Gastrocnemius medialis (tissue), 4 donors: Measurements from ENCODE around the gene ASIC3. TPM values are rescaled to one million over a fixed set of nuclear protein-coding genes. Genes with fewer than 3 reads are reported as not detected.

ENCODE experiments used
- ATAC-seq, 2 donors: fragments of 150-250 bp; one replicate each; pipeline ENCODE4 v1.9.1; 2016
- DNase-seq, 2 donors: peaks; one replicate each; pipeline ENCODE4 v3.0.0-alpha.2; 2019
- H3K27ac ChIP-seq, 4 donors: fragments of 200-600 bp; sonication (generic); 1 replicate in 1 of 4; 2 replicates in 3 of 4; pipeline ENCODE4 v1.5.1; 2016 to 2018; ENCODE audit warnings: mild to moderate bottlenecking in 2 of 4, moderate library complexity in 1 of 4
- H3K27me3 ChIP-seq, 3 donors: fragments of 200-600 bp; sonication (generic) in 2 of 3; 1 replicate in 1 of 3; 2 replicates in 2 of 3; pipeline versions ENCODE4 v1.5.1 to v1.6.0; 2016 to 2019; ENCODE audit warnings: mild to moderate bottlenecking in 1 of 3, moderate library complexity in 1 of 3
- H3K36me3 ChIP-seq, 2 donors: fragments of 200-600 bp; sonication (generic) in 1 of 2; one replicate each; pipeline ENCODE4 v1.5.1; 2017 to 2018
- H3K4me1 ChIP-seq, 2 donors: fragments of 200-600 bp; sonication (generic) in 1 of 2; one replicate each; pipeline ENCODE4 v1.5.1; 2016 to 2017; ENCODE audit warnings: mild to moderate bottlenecking in 2 of 2
- H3K4me3 ChIP-seq, 4 donors: fragments of 200-600 bp; sonication (generic) in 3 of 4; 1 replicate in 1 of 4; 2 replicates in 3 of 4; pipeline ENCODE4 v1.5.1; 2016 to 2019; ENCODE audit warnings: mild to moderate bottlenecking in 2 of 4
- H3K9me3 ChIP-seq, 3 donors: fragments of 200-600 bp; sonication (generic) in 2 of 3; 1 replicate in 1 of 3; 2 replicates in 2 of 3; pipeline ENCODE4 v1.5.1; 2016 to 2019
- CTCF ChIP-seq, 5 experiments: fragments of 450-650 bp in 3 of 5; fragments of 200-600 bp in 2 of 5; sonication (generic) in 2 of 5; IDR thresholded peaks in 4 of 5; conservative IDR thresholded peaks in 1 of 5; 1 replicate in 4 of 5; 2 replicates in 1 of 5; pipeline ENCODE4 v1.5.1; 2016 to 2019; ENCODE audit warnings: antibody characterized with exemption in 5 of 5, mild to moderate bottlenecking in 3 of 5, moderate library complexity in 3 of 5
- POLR2A ChIP-seq, 2 donors: fragments of 450-650 bp; IDR thresholded peaks; one replicate each; pipeline ENCODE4 v1.6.1; 2017; ENCODE audit warnings: antibody characterized with exemption in 2 of 2, mild to moderate bottlenecking in 2 of 2, moderate library complexity in 2 of 2
- in situ Hi-C, 4 donors: fragments of 200-750 bp; cut with MboI; loops; one replicate each; pipeline versions ENCODE4 v1.15.0 to v1.8.0; 2017; ENCODE audit warnings: low sequenced_read_pairs in 4 of 4
- intact Hi-C: fragments of 100-400 bp; cut with DNase I; formaldehyde crosslinking; loops from one replicate; pipeline ENCODE4 v1.15.1; 2023; ENCODE audit warnings: low total_unique reads
- total RNA-seq, 4 donors: library from RNA; depleted of rRNA; stranded (reverse); fragments of >200 nt; gene quantifications; one replicate each; pipeline versions ENCODE4 v1.1.0 to v1.2.3, GENCODE V29; 2016

ASIC3 gene
- total RNA-seq, 4 donors from 2014 or later, result 0.72 to 11.0 (median 2.5) TPM

- ATAC-seq (no peak), DNase-seq (no peak)
- H3K4me3 ChIP-seq, result peak overlapping the region; percentile 72 to 95 (median 84)
- intact Hi-C loops, result loop anchor here (5.0 to 10.0 kb wide), 3 partner anchors 139 to 1377 kb away; partner anchors contain the start of gene ABCF2
- H3K36me3 ChIP-seq, result peaks cover 0 to 4% of the 10 kb centered on the region in 2 donors
- TF ChIP-seq CTCF (IDR thresholded peaks at IDR 0.05 in 4 of 5, conservative IDR thresholded peaks at IDR 0.05 in 1 of 5) (no peak), POLR2A (IDR thresholded peaks at IDR 0.05) (no peak)
- in situ Hi-C loops, result no loop called here
- no peaks in the 10 kb centered on the region for H3K9me3 ChIP-seq
- peaks cover 29 to 42% of the 10 kb centered on the region in 2 donors for H3K4me1 ChIP-seq
- H3K27ac ChIP-seq, result peak overlapping the region; percentile 85 to 96 (median 86)
- H3K27me3 ChIP-seq, result no peaks in the 10 kb centered on the region
Measured at GRCh38 chr7:151088019-151088855, 39.9 kb downstream of the ASIC3 start.

GRCh38 chr7:151088856-151089699 is 40.7 kb downstream of the ASIC3 start:
- H3K4me1 ChIP-seq, result peaks cover 29 to 39% of the 10 kb centered on the region in 2 donors
- peak in 1 of 2 donors; percentile 65 for DNase-seq
- intact Hi-C loops (loop anchor here (5.0 to 10.0 kb wide), 3 partner anchors 138 to 1376 kb away; partner anchors contain the start of gene ABCF2), in situ Hi-C loops (no loop called here)
- ATAC-seq, result no peak
- H3K9me3 ChIP-seq, result no peaks in the 10 kb centered on the region
- peak overlapping the region; percentile 85 to 96 (median 86) for H3K27ac ChIP-seq
- TF ChIP-seq POLR2A (IDR thresholded peaks at IDR 0.05) (peak in 1 of 2 donors; percentile 34), CTCF (IDR thresholded peaks at IDR 0.05 in 4 of 5, conservative IDR thresholded peaks at IDR 0.05 in 1 of 5) (no peak)
- H3K36me3 ChIP-seq, result peaks cover 0 to 4% of the 10 kb centered on the region in 2 donors
- no peaks in the 10 kb centered on the region for H3K27me3 ChIP-seq
- peak overlapping the region; percentile 23 to 95 (median 84) for H3K4me3 ChIP-seq

- Histone ChIP-seq H3K27me3 (no peaks in the 10 kb centered on the region), H3K9me3 (no peaks in the 10 kb centered on the region), H3K27ac (peak overlapping the region; percentile 85 to 96 (median 86)), H3K4me3 (peak overlapping the region in 2 of 4 donors; percentile 23 to 75), H3K4me1 (peaks cover 29 to 39% of the 10 kb centered on the region in 2 donors), H3K36me3 (peaks cover 0 to 4% of the 10 kb centered on the region in 2 donors)
- ATAC-seq (no peak), DNase-seq (no peak)
- intact Hi-C loops (loop anchor here (5.0 to 10.0 kb wide), 3 partner anchors 137 to 1375 kb away; partner anchors contain the start of gene ABCF2), in situ Hi-C loops (no loop called here)
- TF ChIP-seq CTCF (IDR thresholded peaks at IDR 0.05 in 4 of 5, conservative IDR thresholded peaks at IDR 0.05 in 1 of 5), result no peak
- no peak for TF ChIP-seq POLR2A (IDR thresholded peaks at IDR 0.05)
Measured at GRCh38 chr7:151089893-151090730, 41.8 kb downstream of the ASIC3 start.

GRCh38 chr7:151091003-151091402 is 42.7 kb downstream of the ASIC3 start:
- intact Hi-C loops (no loop called here), in situ Hi-C loops (no loop called here)
- DNase-seq (no peak), ATAC-seq (no peak)
- H3K4me3 ChIP-seq, result no peak overlapping the region
- H3K9me3 ChIP-seq, result no peaks in the 10 kb centered on the region
- TF ChIP-seq POLR2A (IDR thresholded peaks at IDR 0.05) (no peak), CTCF (IDR thresholded peaks at IDR 0.05 in 4 of 5, conservative IDR thresholded peaks at IDR 0.05 in 1 of 5) (no peak)
- H3K27me3 ChIP-seq, result no peaks in the 10 kb centered on the region
- peaks cover 29 to 31% of the 10 kb centered on the region in 2 donors for H3K4me1 ChIP-seq
- peaks cover 0 to 4% of the 10 kb centered on the region in 2 donors for H3K36me3 ChIP-seq
- H3K27ac ChIP-seq, result no peak overlapping the region
